Mucosa of stomach (tissue), 1 donor: ENCODE data around the gene SDHC.
A peak's percentile ranks its signal among the peaks of the same experiment; 100 is the strongest.
"Not testable (repeated sequence)": the region's sequence is repeated elsewhere in the genome, so short reads cannot be mapped to it uniquely, and the experiment has no call there.

Experiments used
- H3K27me3 ChIP-seq: one replicate; pipeline ENCODE4 v1.7.0; 2013; ENCODE audit warnings: mild to moderate bottlenecking, low read length; ENCODE audit not compliant: control insufficient read depth, insufficient read depth
- H3K36me3 ChIP-seq: one replicate; pipeline ENCODE4 v1.7.0; 2013; ENCODE audit warnings: low read length; ENCODE audit not compliant: control insufficient read depth, insufficient read depth
- H3K4me1 ChIP-seq: one replicate; pipeline ENCODE4 v1.7.0; 2013; ENCODE audit warnings: mild to moderate bottlenecking, low read length; ENCODE audit not compliant: control insufficient read depth, insufficient read depth
- H3K4me3 ChIP-seq: one replicate; pipeline ENCODE4 v1.7.0; 2013; ENCODE audit warnings: low read length
- H3K9ac ChIP-seq: one replicate; pipeline ENCODE4 v1.7.0; 2013; ENCODE audit warnings: mild to moderate bottlenecking, low read length, moderate library complexity
- H3K9me3 ChIP-seq: one replicate; pipeline ENCODE4 v1.7.0; 2013; ENCODE audit warnings: mild to moderate bottlenecking, low read length, moderate library complexity; ENCODE audit not compliant: control insufficient read depth
- donor health status: Pancreatic carcinoma.

The SDHC gene

DNA sequence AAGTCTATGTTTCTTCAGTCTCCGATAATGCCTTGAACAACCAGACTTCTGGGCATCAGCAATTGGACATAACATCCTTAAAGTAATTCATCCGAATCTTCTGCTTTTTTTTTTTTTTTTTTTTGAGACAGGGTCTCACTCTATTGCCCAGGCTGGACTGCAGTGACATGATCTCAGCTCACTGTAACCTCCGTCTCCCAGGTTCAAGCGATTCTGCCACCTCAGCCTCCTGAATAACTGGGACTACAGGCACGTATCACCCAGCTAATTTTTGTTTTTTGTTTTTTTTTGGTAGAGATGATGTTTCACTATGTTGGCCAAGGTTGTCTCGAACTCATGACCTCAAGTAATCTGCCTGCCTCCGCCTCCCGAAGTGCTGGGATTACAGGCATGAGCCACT lies 77.4 kb downstream of the SDHC start:
- Histone ChIP-seq H3K4me3 (no peak overlapping the region), H3K27me3 (no peaks in the 10 kb centered on the region), H3K36me3 (no peaks in the 10 kb centered on the region), H3K9me3 (no peaks in the 10 kb centered on the region), H3K4me1 (no peaks in the 10 kb centered on the region), H3K9ac (no peak overlapping the region)

DNA sequence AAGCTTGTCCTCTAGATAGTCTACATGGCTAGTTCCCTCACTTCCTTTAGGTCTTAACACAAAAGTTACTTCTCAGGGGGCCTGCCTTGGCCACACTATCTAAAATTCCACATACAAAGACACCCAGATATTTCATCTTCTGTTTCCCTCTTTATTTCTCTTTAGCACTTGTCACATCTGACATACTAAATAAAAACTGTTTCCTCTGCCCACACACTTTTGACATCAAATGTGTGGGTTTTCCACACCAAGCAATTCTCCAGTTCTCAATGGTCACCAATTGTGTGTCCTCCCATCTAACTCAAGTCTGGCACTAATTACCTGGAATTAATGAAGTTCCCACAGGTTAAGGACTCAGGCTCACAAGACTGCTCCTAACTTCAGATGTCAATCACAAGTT lies 79.0 kb downstream of the SDHC start:
- no peak overlapping the region for H3K4me3 ChIP-seq
- H3K9me3 ChIP-seq, result no peaks in the 10 kb centered on the region
- no peaks in the 10 kb centered on the region for H3K27me3 ChIP-seq
- H3K4me1 ChIP-seq, result no peaks in the 10 kb centered on the region
- H3K36me3 ChIP-seq, result no peaks in the 10 kb centered on the region
- H3K9ac ChIP-seq, result no peak overlapping the region

DNA sequence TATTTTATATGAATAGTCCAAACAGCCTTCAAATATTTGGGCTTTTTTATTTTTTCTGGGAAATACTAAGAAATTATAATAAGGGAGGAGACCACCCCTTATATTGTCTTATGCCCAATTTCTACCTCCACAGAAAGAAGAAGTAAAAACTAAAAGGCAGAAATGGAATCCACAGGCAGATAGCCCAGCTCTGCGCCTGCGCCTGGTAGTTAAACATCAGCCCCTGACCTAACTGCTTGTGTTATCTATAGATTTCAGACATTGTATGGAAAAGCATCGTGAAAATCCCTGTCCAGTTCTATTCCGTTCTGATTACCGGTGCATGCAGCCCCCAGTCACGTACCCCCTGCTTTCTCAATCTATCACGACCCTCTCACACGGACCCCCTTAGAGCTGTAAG lies 82.9 kb downstream of the SDHC start:
- not testable (repeated sequence) for H3K9ac ChIP-seq, H3K4me1 ChIP-seq, H3K4me3 ChIP-seq, H3K9me3 ChIP-seq, H3K36me3 ChIP-seq, H3K27me3 ChIP-seq

DNA sequence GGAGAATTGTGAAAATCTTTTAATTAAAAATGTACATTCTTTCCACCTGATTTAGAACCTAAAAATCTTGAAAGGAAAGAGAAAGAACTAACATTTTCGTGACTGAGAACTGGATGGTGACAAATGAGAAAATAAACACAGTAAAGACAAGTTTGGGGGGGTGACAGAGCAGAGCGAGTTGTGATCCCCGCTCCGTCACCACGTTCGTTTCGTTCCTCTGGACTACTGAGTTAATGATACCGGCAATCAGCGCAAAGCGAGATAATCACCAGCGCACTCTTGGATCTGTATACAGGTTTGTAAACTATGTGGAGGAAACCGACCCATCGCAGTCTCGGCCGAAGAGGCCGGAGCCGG lies 84.7 kb downstream of the SDHC start:
- H3K9ac ChIP-seq, result peak overlapping the region; percentile 99
- no peaks in the 10 kb centered on the region for H3K9me3 ChIP-seq
- peak overlapping the region; percentile 95 for H3K4me3 ChIP-seq
- no peaks in the 10 kb centered on the region for H3K4me1 ChIP-seq
- no peaks in the 10 kb centered on the region for H3K27me3 ChIP-seq
- H3K36me3 ChIP-seq, result no peaks in the 10 kb centered on the region

DNA sequence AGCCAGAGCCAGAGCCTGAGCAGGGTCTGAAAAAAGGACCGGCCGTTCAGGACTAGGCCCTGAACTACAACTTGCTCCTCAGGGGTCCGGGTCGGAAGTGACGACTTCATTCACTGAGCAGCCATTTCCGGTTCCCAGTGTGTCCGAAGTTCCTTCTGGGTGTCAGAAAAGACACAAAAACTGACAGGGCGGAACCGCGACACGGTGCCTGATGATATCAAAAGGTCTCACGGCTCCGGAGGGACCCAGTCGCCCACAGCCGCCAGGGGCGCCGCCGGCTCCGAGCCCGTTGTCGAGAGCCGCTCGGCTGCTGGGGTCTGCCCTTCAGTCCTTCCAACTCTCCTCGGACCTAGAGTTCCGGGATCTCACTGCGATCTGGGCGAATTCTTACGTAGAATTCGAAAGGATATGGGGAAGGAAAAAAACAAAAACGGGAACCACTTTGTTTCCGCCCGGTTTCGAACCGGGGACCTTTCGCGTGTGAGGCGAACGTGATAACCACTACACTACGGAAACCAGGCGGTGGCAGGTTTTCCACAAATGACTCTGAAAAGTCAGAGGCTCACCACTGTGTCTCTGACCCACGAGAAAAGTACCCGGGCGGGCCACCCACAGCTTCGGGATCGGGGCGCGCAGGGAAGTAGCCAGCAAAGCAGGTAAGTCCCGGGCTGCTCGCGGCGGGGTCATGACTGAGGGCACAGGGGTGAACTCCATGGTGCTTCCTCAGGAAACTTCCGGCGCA lies 85.2 kb downstream of the SDHC start:
- Histone ChIP-seq H3K9ac (peak overlapping the region; percentile 99), H3K4me1 (no peaks in the 10 kb centered on the region), H3K4me3 (peak overlapping the region; percentile 95), H3K9me3 (no peaks in the 10 kb centered on the region), H3K27me3 (no peaks in the 10 kb centered on the region), H3K36me3 (no peaks in the 10 kb centered on the region)

DNA sequence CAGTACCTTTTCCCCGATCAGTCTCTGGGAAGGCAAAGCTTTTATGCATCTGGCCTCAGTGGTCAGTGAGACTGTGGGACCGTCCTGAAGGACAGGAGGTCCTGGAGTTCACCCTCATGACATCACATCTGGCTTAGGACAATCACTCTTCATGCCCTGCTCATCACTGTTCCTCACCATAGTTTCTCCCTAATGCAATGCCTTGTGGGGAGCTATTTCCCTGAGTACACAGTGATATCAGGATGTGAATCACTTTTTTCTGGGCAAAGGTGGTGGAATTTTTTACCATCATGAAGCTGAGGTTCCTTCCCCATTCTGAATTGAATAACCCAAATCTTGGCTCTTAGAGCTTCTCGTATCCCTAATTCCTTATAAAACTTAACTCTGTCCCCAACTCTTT lies 88.3 kb downstream of the SDHC start:
- H3K9ac ChIP-seq, result no peak overlapping the region
- no peaks in the 10 kb centered on the region for H3K27me3 ChIP-seq
- H3K4me3 ChIP-seq, result no peak overlapping the region

DNA sequence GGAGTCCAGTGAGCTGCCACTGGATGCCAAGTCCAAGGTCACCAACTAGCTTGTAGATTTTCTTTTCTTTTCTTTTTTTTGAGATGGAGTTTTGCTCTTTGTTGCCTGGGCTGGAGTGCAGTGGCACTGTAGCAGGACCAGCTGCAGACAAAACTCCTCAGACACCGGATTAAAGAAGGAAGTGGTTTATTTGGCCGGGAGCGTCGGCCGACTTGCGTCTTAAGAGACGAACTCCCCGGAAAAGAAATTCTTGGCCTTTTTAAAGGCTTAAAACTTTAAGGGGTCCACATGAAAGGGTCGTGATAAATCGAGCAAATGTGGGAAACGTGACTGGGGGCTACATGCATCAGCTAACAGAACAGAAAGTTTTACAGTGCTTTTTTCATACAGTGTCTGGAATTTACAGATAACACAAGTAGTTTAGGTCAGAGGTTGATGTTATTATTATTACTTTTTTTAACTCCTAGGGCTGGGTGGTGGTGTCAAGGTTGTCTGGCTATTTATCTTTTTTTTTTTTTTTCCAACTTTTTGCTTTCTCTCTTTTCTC lies 89.9 kb downstream of the SDHC start:
- H3K9me3 ChIP-seq, result no peaks in the 10 kb centered on the region
- H3K4me3 ChIP-seq, result no peak overlapping the region
- no peak overlapping the region for H3K9ac ChIP-seq
- H3K27me3 ChIP-seq, result no peaks in the 10 kb centered on the region
- H3K4me1 ChIP-seq, result peaks cover 1% of the 10 kb centered on the region
- H3K36me3 ChIP-seq, result no peaks in the 10 kb centered on the region

More for the DNA sequence above, 88.3 kb downstream of the SDHC start:
- no peaks in the 10 kb centered on the region for H3K4me1 ChIP-seq
- no peaks in the 10 kb centered on the region for H3K36me3 ChIP-seq
- no peaks in the 10 kb centered on the region for H3K9me3 ChIP-seq

DNA sequence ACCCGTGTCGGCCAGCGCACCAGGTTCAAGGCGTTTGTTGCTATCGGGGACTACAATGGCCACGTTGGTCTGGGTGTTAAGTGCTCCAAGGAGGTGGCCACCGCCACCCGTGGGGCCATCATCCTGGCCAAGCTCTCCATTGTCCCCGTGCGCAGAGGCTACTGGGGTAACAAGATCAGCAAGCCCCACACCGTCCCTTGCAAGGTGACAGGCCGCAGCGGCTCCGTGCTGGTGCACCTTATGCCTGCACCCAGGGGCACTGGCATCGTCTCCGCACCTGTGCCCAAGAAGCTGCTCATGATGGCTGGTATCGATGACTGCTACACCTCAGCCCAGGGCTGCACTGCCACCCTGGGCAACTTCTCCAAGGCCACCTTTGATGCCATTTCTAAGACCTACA lies 92.4 kb downstream of the SDHC start:
- H3K27me3 ChIP-seq, H3K9ac ChIP-seq, H3K4me3 ChIP-seq, H3K36me3 ChIP-seq, H3K9me3 ChIP-seq: not testable (repeated sequence)
- peaks cover 11% of the 10 kb centered on the region for H3K4me1 ChIP-seq

DNA sequence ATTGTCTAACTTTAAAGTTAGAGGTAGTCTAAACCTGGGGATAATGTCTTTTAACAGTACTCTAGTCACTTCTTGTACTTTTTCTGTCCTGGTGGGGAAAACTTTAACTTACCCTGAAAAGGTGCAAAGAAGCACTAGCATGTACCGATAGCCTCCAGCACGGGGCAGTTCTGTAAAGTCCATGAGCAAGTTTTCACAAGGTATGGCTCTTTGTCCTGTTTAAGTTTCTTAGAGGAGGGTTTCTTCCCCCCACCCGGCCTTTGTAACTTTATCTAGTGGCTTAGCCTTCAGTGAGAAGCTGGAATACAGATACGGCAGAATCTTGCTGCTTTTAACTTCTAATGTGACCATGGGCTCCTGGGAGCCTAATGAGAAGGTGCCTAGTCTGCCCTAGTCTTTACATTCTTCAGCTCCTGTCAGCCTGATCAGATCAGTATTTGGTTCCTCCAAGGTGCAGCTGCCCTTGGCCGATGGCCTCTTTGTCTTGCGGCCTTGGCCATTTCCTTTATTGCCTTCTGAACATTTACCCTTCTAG lies 93.3 kb downstream of the SDHC start:
- Histone ChIP-seq H3K9ac (no peak overlapping the region), H3K9me3 (no peaks in the 10 kb centered on the region), H3K36me3 (no peaks in the 10 kb centered on the region), H3K4me1 (peaks cover 11% of the 10 kb centered on the region), H3K27me3 (no peaks in the 10 kb centered on the region), H3K4me3 (no peak overlapping the region)

DNA sequence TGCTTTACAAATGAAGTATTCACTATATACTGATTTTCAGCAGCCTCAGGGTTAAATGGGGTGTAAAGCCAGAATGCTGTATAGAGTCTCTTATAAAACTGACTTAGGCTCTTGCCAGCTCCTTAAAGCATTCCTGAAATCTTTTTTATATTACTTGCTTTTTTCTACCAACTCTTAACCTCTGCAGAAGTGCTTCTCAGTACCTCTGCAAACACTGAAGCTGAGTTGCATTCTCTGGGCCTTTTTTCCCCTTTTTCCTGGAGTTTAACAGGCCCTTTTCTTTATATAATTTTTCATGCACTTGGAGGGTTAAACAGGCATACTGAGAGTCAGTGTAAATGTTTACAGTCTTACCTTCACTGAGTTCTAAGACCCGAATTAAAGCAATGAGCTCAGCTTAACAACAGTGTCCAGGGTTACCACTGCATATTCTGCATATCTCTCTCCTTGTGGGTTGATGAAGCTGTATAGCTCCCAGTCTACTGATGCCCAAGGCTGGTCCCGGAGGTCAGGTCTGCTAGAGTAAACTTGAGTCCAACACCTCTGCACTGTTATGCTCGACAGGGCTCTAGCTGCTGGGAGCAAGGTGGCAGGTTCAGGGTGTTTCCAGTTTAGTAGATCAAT lies 94.4 kb downstream of the SDHC start:
- H3K36me3 ChIP-seq, result no peaks in the 10 kb centered on the region

DNA sequence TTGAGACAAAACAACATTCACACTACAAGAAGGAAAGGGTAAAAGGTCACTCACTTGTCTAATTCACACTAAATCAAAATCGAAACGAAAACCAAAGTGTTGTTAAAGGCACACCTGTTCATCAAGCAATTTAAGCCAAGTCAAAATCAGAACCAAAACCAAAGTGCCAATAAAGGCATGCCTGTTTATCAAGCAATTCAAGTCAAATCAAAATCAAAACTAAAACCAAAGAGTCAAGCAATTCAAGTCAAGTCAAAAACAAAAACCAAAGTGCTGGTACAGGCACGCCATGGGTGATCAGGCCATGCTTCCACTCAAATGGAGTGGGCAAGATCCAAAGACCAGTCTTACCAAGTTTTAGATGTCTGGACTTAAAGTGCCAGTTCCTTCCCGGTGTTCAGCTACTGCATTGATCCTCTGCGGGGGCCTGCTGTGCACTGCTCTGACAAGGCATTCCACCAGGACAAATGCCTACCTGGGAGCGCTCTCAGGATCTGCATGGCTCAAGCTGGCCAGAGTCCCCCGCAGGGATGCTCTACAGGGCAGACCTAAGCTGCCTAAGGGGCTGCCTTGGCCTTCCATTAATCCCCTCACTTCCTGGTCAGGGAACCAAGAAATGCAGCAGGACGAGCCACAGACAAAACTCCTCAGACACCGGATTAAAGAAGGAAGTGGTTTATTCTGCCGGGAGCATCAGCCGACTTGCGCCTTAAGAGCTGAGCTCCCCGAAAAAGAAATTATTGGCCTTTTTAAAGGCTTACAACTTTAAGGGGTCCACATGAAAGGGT lies 95.9 kb downstream of the SDHC start:
- not testable (repeated sequence) for H3K4me3 ChIP-seq, H3K36me3 ChIP-seq, H3K27me3 ChIP-seq, H3K9me3 ChIP-seq, H3K9ac ChIP-seq
- peaks cover 11% of the 10 kb centered on the region for H3K4me1 ChIP-seq

More for the DNA sequence above, 94.4 kb downstream of the SDHC start:
- Histone ChIP-seq H3K4me1 (peaks cover 11% of the 10 kb centered on the region), H3K9ac (no peak overlapping the region), H3K4me3 (no peak overlapping the region), H3K9me3 (no peaks in the 10 kb centered on the region), H3K27me3 (no peaks in the 10 kb centered on the region)

DNA sequence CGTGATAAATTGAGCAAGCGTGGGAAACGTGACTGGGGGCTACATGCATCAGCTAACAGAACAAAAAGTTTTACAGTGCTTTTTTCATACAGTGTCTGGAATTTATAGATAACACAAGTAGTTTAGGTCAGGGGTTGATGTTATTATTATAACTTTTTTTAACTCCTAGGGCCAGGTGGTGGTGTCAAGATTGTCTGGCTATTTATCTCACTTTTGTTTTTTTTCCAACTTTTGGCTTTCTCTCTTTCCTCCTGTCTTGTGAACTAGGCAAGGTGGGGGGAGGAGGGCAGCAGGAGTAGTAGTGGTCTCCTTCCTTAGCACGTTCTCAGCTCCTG lies 96.4 kb downstream of the SDHC start:
- not testable (repeated sequence) for H3K4me3 ChIP-seq, H3K9ac ChIP-seq, H3K27me3 ChIP-seq, H3K36me3 ChIP-seq, H3K9me3 ChIP-seq
- H3K4me1 ChIP-seq, result peaks cover 11% of the 10 kb centered on the region
